ENCODE measurements around the gene ATP9B. TPM values are rescaled to one million over a fixed set of nuclear protein-coding genes. Genes with fewer than 3 reads are reported as not detected.

Gene ATP9B
- total RNA-seq, 1 experiment from 2014 or later, result 17.9 TPM

DNA sequence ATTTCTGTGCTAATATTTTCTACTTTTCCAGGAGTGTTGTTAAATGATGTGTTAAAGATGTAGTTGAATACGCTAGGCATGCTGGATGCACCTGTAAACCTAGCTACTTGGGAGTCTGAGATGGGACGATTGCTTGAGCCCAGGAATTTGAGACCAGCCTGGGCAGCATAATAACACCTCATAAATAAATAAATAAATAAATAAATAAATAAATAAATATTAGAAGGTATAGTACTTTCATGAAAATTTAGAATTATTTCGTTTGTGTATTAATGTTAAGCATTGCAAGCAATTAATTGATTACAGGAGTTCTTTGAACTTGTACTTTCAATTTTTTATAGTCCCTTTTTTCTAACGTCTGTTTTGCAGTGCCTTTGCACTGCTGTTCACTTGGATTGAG, 137.2 kb downstream of the ATP9B start:
- intact Hi-C loops (cut with micrococcal nuclease; ENCODE audit: unreplicated experiment), result no loop called here

DNA sequence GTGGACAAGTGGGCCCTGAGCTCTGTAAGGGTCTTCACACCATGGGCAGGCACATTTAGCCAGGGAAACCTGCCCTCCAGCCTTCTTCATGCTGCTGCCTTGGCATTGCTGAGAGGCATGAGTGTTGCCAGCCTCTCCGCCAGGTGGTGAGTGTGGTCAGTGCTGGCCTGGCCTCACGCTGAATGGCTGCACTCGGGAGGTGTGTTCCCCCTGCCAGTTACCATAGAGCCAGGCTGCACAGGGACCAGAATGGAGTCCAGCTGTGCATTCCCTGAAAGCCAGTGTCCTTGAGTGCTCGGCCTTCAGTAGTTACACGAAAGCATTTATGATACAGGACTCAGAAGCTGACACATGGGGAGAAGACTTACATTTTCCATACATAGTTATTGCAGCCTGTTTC, 139.7 kb downstream of the ATP9B start:
- Histone ChIP-seq H3K27ac (ENCODE audit: low read depth, low read length, poor library complexity, severe bottlenecking) (no peak overlapping the region), H3K9me3 (ENCODE audit: low read depth, low read length, poor library complexity, severe bottlenecking) (no peaks in the 10 kb centered on the region), H3K4me3 (ENCODE audit: low read depth, low read length, poor library complexity, severe bottlenecking) (no peak overlapping the region), H3K27me3 (replicated peaks; ENCODE audit: insufficient read depth, low read depth, low read length, poor library complexity) (no peaks in the 10 kb centered on the region), H3K36me3 (ENCODE audit: insufficient read depth, low read length, poor library complexity, severe bottlenecking) (no peaks in the 10 kb centered on the region), H3K4me1 (ENCODE audit: insufficient read depth, low read length, poor library complexity, severe bottlenecking) (no peaks in the 10 kb centered on the region)
- intact Hi-C loops (cut with micrococcal nuclease; ENCODE audit: unreplicated experiment), result no loop called here
- ChIA-PET CTCF (no interaction called here), POLR2A (ENCODE audit: low non-redundant PET) (no interaction called here)
- no peak for DNase-seq (ENCODE audit: low spot score)
- BruUV-seq (replicated peaks), result no TSS peak
- TF ChIP-seq, protein P1, sequence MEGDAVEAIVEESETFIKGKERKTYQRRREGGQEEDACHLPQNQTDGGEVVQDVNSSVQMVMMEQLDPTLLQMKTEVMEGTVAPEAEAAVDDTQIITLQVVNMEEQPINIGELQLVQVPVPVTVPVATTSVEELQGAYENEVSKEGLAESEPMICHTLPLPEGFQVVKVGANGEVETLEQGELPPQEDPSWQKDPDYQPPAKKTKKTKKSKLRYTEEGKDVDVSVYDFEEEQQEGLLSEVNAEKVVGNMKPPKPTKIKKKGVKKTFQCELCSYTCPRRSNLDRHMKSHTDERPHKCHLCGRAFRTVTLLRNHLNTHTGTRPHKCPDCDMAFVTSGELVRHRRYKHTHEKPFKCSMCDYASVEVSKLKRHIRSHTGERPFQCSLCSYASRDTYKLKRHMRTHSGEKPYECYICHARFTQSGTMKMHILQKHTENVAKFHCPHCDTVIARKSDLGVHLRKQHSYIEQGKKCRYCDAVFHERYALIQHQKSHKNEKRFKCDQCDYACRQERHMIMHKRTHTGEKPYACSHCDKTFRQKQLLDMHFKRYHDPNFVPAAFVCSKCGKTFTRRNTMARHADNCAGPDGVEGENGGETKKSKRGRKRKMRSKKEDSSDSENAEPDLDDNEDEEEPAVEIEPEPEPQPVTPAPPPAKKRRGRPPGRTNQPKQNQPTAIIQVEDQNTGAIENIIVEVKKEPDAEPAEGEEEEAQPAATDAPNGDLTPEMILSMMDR (conservative IDR thresholded peaks at IDR 0.05; ENCODE audit: low read depth, low read length), result no peak
- TF ChIP-seq EZH2 (IDR thresholded peaks at IDR 0.05; ENCODE audit: borderline replicate concordance, low read depth, low read length, poor library complexity, severe bottlenecking), result no peak

More for the DNA sequence above, 137.2 kb downstream of the ATP9B start:
- no peak for DNase-seq (ENCODE audit: low spot score)
- Histone ChIP-seq H3K27ac (ENCODE audit: low read depth, low read length, poor library complexity, severe bottlenecking) (no peak overlapping the region), H3K27me3 (replicated peaks; ENCODE audit: insufficient read depth, low read depth, low read length, poor library complexity) (no peaks in the 10 kb centered on the region), H3K4me1 (ENCODE audit: insufficient read depth, low read length, poor library complexity, severe bottlenecking) (no peaks in the 10 kb centered on the region), H3K36me3 (ENCODE audit: insufficient read depth, low read length, poor library complexity, severe bottlenecking) (no peaks in the 10 kb centered on the region), H3K4me3 (ENCODE audit: low read depth, low read length, poor library complexity, severe bottlenecking) (no peak overlapping the region), H3K9me3 (ENCODE audit: low read depth, low read length, poor library complexity, severe bottlenecking) (no peaks in the 10 kb centered on the region)
- POLR2A ChIA-PET (ENCODE audit: low non-redundant PET), result no interaction called here
- CTCF ChIA-PET, result no interaction called here
- no TSS peak for BruUV-seq (replicated peaks)
- TF ChIP-seq, protein P1 (conservative IDR thresholded peaks at IDR 0.05; ENCODE audit: low read depth, low read length), result no peak
- no peak for TF ChIP-seq EZH2 (IDR thresholded peaks at IDR 0.05; ENCODE audit: borderline replicate concordance, low read depth, low read length, poor library complexity, severe bottlenecking)

DNA sequence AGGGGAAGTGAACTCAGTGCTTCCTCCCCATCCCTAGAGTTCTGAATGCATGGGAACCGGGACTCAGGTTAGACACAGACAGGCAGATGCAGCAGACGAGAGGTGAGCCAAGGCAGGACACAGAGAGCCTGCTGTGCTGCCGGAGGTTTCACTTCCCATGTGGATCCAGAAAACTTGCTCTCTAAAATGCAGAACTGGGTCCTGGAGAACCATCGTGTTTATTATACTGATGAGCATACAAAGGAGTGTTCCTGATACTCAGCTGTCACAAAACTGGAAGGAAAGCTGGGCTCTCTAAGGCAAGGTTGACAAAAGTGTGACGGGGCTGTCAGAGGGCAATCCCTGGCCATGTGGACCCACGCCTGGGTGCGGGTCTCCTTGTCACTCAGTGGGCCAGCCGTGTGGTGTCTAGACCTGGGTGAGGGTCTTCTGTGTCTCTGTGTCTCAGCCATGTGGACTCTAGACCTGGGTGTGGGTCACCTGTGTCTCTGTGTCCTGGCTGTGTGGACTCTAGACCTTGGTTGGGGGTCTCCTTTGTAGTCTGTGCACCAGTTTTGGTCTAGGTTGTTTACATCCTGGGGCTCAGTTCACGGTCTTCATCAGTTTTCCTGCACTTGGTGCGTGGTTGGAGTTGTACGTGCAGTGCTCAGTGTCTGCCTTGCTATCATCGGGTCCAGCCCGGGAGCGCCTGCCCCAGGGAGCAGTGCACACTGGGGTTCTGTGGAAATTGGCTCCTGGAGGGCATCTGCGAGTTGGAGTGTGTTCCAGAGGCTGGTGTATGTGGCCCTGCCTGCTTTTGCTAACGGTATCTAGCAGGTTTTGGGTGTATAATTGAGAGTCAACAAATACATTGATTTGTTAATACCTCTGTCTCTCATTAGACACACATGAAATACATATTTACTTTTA, 141.1 kb downstream of the ATP9B start:
- Histone ChIP-seq H3K4me3 (ENCODE audit: low read depth, low read length, poor library complexity, severe bottlenecking) (no peak overlapping the region), H3K27ac (ENCODE audit: low read depth, low read length, poor library complexity, severe bottlenecking) (no peak overlapping the region), H3K27me3 (replicated peaks; ENCODE audit: insufficient read depth, low read depth, low read length, poor library complexity) (no peaks in the 10 kb centered on the region), H3K36me3 (ENCODE audit: insufficient read depth, low read length, poor library complexity, severe bottlenecking) (no peaks in the 10 kb centered on the region), H3K4me1 (ENCODE audit: insufficient read depth, low read length, poor library complexity, severe bottlenecking) (no peaks in the 10 kb centered on the region), H3K9me3 (ENCODE audit: low read depth, low read length, poor library complexity, severe bottlenecking) (no peaks in the 10 kb centered on the region)
- CTCF ChIA-PET, result no interaction called here
- BruUV-seq (replicated peaks), result no TSS peak
- TF ChIP-seq EZH2 (IDR thresholded peaks at IDR 0.05; ENCODE audit: borderline replicate concordance, low read depth, low read length, poor library complexity, severe bottlenecking), result no peak
- TF ChIP-seq, protein P1 (conservative IDR thresholded peaks at IDR 0.05; ENCODE audit: low read depth, low read length), result no peak
- intact Hi-C loops (cut with micrococcal nuclease; ENCODE audit: unreplicated experiment), result no loop called here
- POLR2A ChIA-PET (ENCODE audit: low non-redundant PET), result no interaction called here
- no peak for DNase-seq (ENCODE audit: low spot score)

All from A673 (cell line).